ENCODE results near the gene SLC11A1. TPM values are rescaled to one million over a fixed set of nuclear protein-coding genes. Genes with fewer than 3 reads are reported as not detected.
A peak's percentile ranks its signal among the peaks of the same experiment; 100 is the strongest.

The SLC11A1 gene
- total RNA-seq, 1 donor from 2014 or later, result 0.18 TPM

- DNase-seq (ENCODE audit: low spot score), result no peak
- peaks cover 12% of the 10 kb centered on the region for H3K27me3 Mint-ChIP-seq (ENCODE audit: low read depth)
- H3K9me3 Mint-ChIP-seq, result no peaks in the 10 kb centered on the region
- H3K4me1 Mint-ChIP-seq (ENCODE audit: low read depth), result peaks cover 12% of the 10 kb centered on the region
- intact Hi-C loops (cut with micrococcal nuclease), result no loop called here
- no peak overlapping the region for H3K4me3 Mint-ChIP-seq (ENCODE audit: low read depth)
- no peak overlapping the region for H3K27ac Mint-ChIP-seq
- no peaks in the 10 kb centered on the region for H3K36me3 Mint-ChIP-seq (ENCODE audit: low read depth)
These were observed 11.5 kb upstream of the SLC11A1 start for GRCh38 chr2:218370410-218371063.

GRCh38 chr2:218371983-218372350, 10.1 kb upstream of the SLC11A1 start:
- no peak for DNase-seq (ENCODE audit: low spot score)
- peaks cover 10% of the 10 kb centered on the region for H3K4me1 Mint-ChIP-seq (ENCODE audit: low read depth)
- no peak overlapping the region for H3K27ac Mint-ChIP-seq

GRCh38 chr2:218374795-218375194, 7.3 kb upstream of the SLC11A1 start:
- Mint-ChIP-seq H3K9me3 (no peaks in the 10 kb centered on the region), H3K4me1 (ENCODE audit: low read depth) (no peaks in the 10 kb centered on the region), H3K27ac (no peak overlapping the region), H3K27me3 (ENCODE audit: low read depth) (peaks cover 11% of the 10 kb centered on the region), H3K36me3 (ENCODE audit: low read depth) (no peaks in the 10 kb centered on the region), H3K4me3 (ENCODE audit: low read depth) (no peak overlapping the region)
- intact Hi-C loops (cut with micrococcal nuclease), result no loop called here
- DNase-seq (ENCODE audit: low spot score), result no peak

More at GRCh38 chr2:218371983-218372350, 10.1 kb upstream of the SLC11A1 start:
- intact Hi-C loops (cut with micrococcal nuclease), result no loop called here
- Mint-ChIP-seq H3K27me3 (ENCODE audit: low read depth) (peaks cover 9% of the 10 kb centered on the region), H3K9me3 (no peaks in the 10 kb centered on the region), H3K4me3 (ENCODE audit: low read depth) (no peak overlapping the region), H3K36me3 (ENCODE audit: low read depth) (no peaks in the 10 kb centered on the region)

- Mint-ChIP-seq H3K4me3 (ENCODE audit: low read depth) (no peak overlapping the region), H3K27me3 (ENCODE audit: low read depth) (peaks cover 6% of the 10 kb centered on the region), H3K4me1 (ENCODE audit: low read depth) (no peaks in the 10 kb centered on the region), H3K36me3 (ENCODE audit: low read depth) (no peaks in the 10 kb centered on the region), H3K9me3 (no peaks in the 10 kb centered on the region), H3K27ac (no peak overlapping the region)
- no peak for DNase-seq (ENCODE audit: low spot score)
- intact Hi-C loops (cut with micrococcal nuclease), result no loop called here
These were observed 6.9 kb upstream of the SLC11A1 start for GRCh38 chr2:218375212-218375611.

- no peaks in the 10 kb centered on the region for H3K9me3 Mint-ChIP-seq
- no peak overlapping the region for H3K4me3 Mint-ChIP-seq (ENCODE audit: low read depth)
- H3K27me3 Mint-ChIP-seq (ENCODE audit: low read depth), result peaks cover 10% of the 10 kb centered on the region
- DNase-seq (ENCODE audit: low spot score), result no peak
- H3K36me3 Mint-ChIP-seq (ENCODE audit: low read depth), result no peaks in the 10 kb centered on the region
- no peaks in the 10 kb centered on the region for H3K4me1 Mint-ChIP-seq (ENCODE audit: low read depth)
- intact Hi-C loops (cut with micrococcal nuclease), result no loop called here
- no peak overlapping the region for H3K27ac Mint-ChIP-seq
These were observed 4.0 kb upstream of the SLC11A1 start for GRCh38 chr2:218378053-218378452.

- no peak overlapping the region for H3K27ac Mint-ChIP-seq
- intact Hi-C loops (cut with micrococcal nuclease), result no loop called here
- no peaks in the 10 kb centered on the region for H3K36me3 Mint-ChIP-seq (ENCODE audit: low read depth)
- H3K9me3 Mint-ChIP-seq, result no peaks in the 10 kb centered on the region
- peaks cover 20% of the 10 kb centered on the region for H3K27me3 Mint-ChIP-seq (ENCODE audit: low read depth)
- DNase-seq (ENCODE audit: low spot score), result no peak
- H3K4me3 Mint-ChIP-seq (ENCODE audit: low read depth), result no peak overlapping the region
- H3K4me1 Mint-ChIP-seq (ENCODE audit: low read depth), result peaks cover 1% of the 10 kb centered on the region
These were observed 712 bp downstream of the SLC11A1 start for GRCh38 chr2:218382785-218383184.

- peaks cover 1% of the 10 kb centered on the region for H3K4me1 Mint-ChIP-seq (ENCODE audit: low read depth)
- intact Hi-C loops (cut with micrococcal nuclease), result no loop called here
- no peaks in the 10 kb centered on the region for H3K36me3 Mint-ChIP-seq (ENCODE audit: low read depth)
- H3K27me3 Mint-ChIP-seq (ENCODE audit: low read depth), result peaks cover 16% of the 10 kb centered on the region
- H3K27ac Mint-ChIP-seq, result no peak overlapping the region
- no peak overlapping the region for H3K4me3 Mint-ChIP-seq (ENCODE audit: low read depth)
- no peak for DNase-seq (ENCODE audit: low spot score)
- H3K9me3 Mint-ChIP-seq, result no peaks in the 10 kb centered on the region
These were observed 1.9 kb downstream of the SLC11A1 start for GRCh38 chr2:218383892-218384519.

GRCh38 chr2:218384975-218385374, 2.9 kb downstream of the SLC11A1 start:
- Mint-ChIP-seq H3K36me3 (ENCODE audit: low read depth) (no peaks in the 10 kb centered on the region), H3K27ac (no peak overlapping the region), H3K27me3 (ENCODE audit: low read depth) (peaks cover 14% of the 10 kb centered on the region), H3K4me3 (ENCODE audit: low read depth) (no peak overlapping the region), H3K9me3 (no peaks in the 10 kb centered on the region), H3K4me1 (ENCODE audit: low read depth) (peaks cover 1% of the 10 kb centered on the region)
- DNase-seq (ENCODE audit: low spot score), result no peak
- intact Hi-C loops (cut with micrococcal nuclease), result no loop called here

- Mint-ChIP-seq H3K27me3 (ENCODE audit: low read depth) (peaks cover 12% of the 10 kb centered on the region), H3K9me3 (no peaks in the 10 kb centered on the region), H3K4me1 (ENCODE audit: low read depth) (peaks cover 1% of the 10 kb centered on the region), H3K36me3 (ENCODE audit: low read depth) (no peaks in the 10 kb centered on the region), H3K27ac (no peak overlapping the region), H3K4me3 (ENCODE audit: low read depth) (no peak overlapping the region)
- intact Hi-C loops (cut with micrococcal nuclease), result no loop called here
- no peak for DNase-seq (ENCODE audit: low spot score)
These were observed 4.7 kb downstream of the SLC11A1 start for GRCh38 chr2:218386505-218387368.

GRCh38 chr2:218387369-218388194, 5.5 kb downstream of the SLC11A1 start:
- Mint-ChIP-seq H3K36me3 (ENCODE audit: low read depth) (no peaks in the 10 kb centered on the region), H3K4me1 (ENCODE audit: low read depth) (peaks cover 1% of the 10 kb centered on the region), H3K27me3 (ENCODE audit: low read depth) (peaks cover 11% of the 10 kb centered on the region), H3K9me3 (no peaks in the 10 kb centered on the region), H3K4me3 (ENCODE audit: low read depth) (peak overlapping the region; percentile 13), H3K27ac (no peak overlapping the region)
- intact Hi-C loops (cut with micrococcal nuclease), result no loop called here
- no peak for DNase-seq (ENCODE audit: low spot score)

- intact Hi-C loops (cut with micrococcal nuclease), result loop anchor here (1.0 kb wide), 1 partner anchor 36 kb away; no protein-coding TSS in a partner anchor
These were observed 7.5 kb downstream of the SLC11A1 start for GRCh38 chr2:218389333-218390150.

GRCh38 chr2:218391202-218391601, 9.1 kb downstream of the SLC11A1 start:
- Mint-ChIP-seq H3K27ac (no peak overlapping the region), H3K4me3 (ENCODE audit: low read depth) (no peak overlapping the region), H3K4me1 (ENCODE audit: low read depth) (peaks cover 19% of the 10 kb centered on the region), H3K9me3 (no peaks in the 10 kb centered on the region), H3K36me3 (ENCODE audit: low read depth) (no peaks in the 10 kb centered on the region), H3K27me3 (ENCODE audit: low read depth) (peaks cover 11% of the 10 kb centered on the region)
- intact Hi-C loops (cut with micrococcal nuclease), result no loop called here
- DNase-seq (ENCODE audit: low spot score), result no peak

More at GRCh38 chr2:218389333-218390150, 7.5 kb downstream of the SLC11A1 start:
- Mint-ChIP-seq H3K9me3 (no peaks in the 10 kb centered on the region), H3K27ac (no peak overlapping the region), H3K4me3 (ENCODE audit: low read depth) (no peak overlapping the region), H3K27me3 (ENCODE audit: low read depth) (peaks cover 11% of the 10 kb centered on the region), H3K36me3 (ENCODE audit: low read depth) (no peaks in the 10 kb centered on the region), H3K4me1 (ENCODE audit: low read depth) (peaks cover 10% of the 10 kb centered on the region)
- no peak for DNase-seq (ENCODE audit: low spot score)

Data from activated T-helper 2 cell treated with anti-CD3 and anti-CD28 coated beads, Interferon-gamma antibody, Interleukin-2, Interleukin-4, amounts not matched to agents 10 μg/mL and 5 μg/mL and 100 μg/mL, durations not matched to agents 14 hours and 24 hours and 36 hours (primary cell).